HG03108 (cell line): Measurements from ENCODE around the gene PSMD13.

Source experiments
- ATAC-seq: cut with Tn5 transposase; IDR thresholded peaks from one replicate; pipeline ENCODE4 v1.9.1; 2021; ENCODE audit warnings: moderate library complexity; ENCODE audit not compliant: unreplicated experiment

The PSMD13 gene

GRCh38 chr11:203945-204586, 32.7 kb upstream of the PSMD13 start:
- ATAC-seq: no peak

DNA sequence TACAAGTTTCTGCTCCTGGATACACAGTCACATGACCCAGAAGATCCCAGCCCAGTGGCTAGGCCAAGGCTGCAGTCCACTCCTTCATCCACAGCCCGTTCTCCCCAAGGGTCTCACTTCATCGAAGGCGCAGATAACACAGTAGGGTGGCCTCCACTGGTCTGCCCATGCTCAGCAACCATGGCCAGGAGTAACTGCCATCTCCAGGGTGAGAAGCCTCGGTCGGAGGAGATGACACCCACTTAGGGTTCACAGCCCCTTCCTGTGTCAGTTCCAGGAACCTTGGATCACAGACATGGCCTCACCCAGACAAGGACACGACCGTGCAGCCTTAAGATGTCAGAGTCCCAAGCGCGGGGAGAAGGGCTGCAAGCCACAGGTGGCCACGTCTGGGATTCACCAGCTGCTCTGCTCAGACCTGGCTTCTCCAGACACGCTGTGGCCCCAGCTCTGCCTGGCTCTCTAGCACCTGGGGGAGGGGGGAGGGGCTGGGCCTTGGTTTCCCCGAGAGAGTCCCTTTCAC, 32.1 kb upstream of the PSMD13 start:
- no peak for ATAC-seq

- no peak for ATAC-seq
Measured at GRCh38 chr11:205221-206001, 31.4 kb upstream of the PSMD13 start.

DNA sequence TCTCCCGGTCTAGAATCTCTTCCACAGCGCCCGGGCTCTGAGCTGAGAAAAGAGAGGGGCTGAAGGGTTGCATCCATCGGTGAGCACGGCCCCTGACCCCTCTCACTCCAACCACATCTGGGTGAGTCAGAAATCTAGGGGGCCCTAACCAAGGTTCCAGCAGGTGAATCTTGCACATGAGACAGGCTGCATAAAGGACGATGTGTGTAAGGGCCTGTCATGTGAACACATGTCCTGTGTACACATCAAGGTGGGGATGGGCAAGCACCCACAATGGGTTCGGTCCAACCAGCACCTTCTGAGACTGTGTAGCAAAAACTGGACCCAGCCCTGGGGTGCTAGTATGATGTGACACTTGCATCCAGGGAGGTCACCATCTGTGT, 30.8 kb upstream of the PSMD13 start:
- ATAC-seq: no peak

GRCh38 chr11:206526-207207, 30.1 kb upstream of the PSMD13 start:
- no peak for ATAC-seq

DNA sequence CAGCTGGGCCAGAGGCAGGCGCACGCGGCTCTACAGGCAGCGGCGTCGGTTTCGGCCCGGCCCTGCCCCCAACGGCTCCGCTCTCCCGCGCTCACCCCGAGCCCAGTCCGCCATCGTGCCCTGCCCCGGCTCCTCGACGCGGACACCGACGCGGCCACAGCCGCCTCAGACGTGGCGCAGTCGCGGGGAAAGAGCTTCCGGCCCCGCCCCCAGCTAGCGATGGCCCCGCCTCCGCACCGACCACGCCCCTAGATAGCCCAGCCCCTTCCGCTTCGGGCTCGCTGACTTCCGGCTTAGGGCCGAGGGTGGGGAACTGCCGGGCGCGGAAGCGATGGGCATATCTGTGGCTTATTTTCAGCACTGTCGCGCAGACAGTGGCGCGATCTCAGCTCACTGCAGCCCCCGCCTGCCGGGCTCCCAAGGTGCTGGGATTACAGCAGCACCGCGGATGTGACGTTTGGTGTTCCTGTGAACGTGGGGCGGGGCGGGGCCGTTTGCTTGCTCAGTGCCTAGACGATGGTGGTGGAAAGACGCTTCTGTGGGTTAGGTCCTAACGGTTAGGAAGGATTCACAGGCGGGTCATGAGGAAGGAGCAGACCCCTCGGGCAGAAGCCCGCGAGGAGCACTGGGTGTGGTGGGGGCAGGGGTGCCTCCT, 29.4 kb upstream of the PSMD13 start, which contains the start of the genes BET1L and RIC8A:
BET1L (minus strand) TSS at position 192 of the 655 bp plus-strand sequence; CDS start at position 114, 78 bp downstream.
RIC8A (plus strand) TSS at position 501 of the 655 bp plus-strand sequence. CDS start 1,147 bp downstream, outside the sequence.
- ATAC-seq: peak; percentile 71

DNA sequence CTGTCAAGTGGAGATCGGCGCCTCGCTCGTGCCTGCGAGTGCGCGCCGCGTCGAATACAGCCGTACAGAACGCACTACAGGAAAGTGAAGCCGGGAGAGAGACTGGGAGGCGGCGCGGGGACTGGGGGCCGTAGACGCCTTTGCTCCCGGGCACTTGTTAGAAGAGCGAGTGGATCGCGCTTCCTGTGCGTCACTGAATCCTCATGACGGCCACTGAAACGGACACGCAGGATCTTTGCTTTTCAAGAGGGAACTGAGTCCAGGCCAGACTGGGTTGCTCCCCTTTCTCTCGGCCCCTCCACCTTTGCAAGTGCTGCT, 29.0 kb upstream of the PSMD13 start:
- no peak for ATAC-seq

DNA sequence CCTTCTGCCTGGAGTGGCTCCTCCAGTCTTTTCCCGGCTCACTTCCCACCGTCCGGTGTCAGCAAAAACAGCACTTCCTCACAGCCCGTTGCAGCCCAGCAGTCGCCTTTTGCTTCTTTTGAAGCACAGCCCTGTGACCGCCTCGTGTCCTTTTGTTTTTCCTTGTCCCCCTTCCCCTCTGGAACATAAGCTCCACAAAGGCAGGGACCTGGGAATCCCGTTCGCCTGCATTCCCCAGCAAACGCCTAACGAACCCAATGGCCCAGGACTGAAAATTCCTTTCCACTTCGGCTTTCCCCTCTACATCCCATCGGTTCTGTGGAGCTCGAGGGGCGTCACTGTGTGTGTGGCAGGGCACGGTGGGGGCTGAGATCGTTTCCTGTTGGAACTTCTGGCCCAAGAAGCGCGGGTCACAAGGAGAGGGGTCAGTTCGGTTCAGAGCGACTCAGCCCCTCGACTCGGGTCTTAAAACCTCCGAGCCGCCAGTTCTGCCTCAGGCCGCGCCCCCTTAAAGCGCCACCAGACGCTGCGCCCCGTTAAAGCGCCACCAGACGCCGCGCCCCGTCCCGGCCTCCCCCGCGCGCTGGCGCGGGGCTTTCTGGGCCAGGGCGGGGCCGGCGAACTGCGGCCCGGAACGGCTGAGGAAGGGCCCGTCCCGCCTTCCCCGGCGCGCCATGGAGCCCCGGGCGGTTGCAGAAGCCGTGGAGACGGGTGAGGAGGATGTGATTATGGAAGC, 28.4 kb upstream of the PSMD13 start:
- ATAC-seq: peak; percentile 35

DNA sequence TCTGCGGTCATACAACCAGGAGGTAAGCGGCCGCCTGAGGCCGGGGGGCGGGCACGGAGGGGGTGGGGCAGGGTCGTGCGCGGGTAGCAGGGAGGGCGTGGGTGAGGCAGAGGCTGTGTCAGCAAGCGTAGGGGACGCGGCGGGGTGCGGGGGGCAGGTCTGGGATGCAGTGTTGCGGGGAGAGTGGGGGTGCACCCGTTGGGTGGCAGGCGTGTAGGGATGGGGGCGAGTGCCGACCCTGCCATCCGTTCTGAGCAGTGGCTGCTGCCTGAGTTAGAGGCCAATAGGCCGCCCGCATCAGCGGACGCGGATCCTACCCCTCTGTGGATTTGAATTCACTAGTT, 27.9 kb upstream of the PSMD13 start:
- no peak for ATAC-seq

GRCh38 chr11:209275-210121, 27.3 kb upstream of the PSMD13 start:
- ATAC-seq: no peak

DNA sequence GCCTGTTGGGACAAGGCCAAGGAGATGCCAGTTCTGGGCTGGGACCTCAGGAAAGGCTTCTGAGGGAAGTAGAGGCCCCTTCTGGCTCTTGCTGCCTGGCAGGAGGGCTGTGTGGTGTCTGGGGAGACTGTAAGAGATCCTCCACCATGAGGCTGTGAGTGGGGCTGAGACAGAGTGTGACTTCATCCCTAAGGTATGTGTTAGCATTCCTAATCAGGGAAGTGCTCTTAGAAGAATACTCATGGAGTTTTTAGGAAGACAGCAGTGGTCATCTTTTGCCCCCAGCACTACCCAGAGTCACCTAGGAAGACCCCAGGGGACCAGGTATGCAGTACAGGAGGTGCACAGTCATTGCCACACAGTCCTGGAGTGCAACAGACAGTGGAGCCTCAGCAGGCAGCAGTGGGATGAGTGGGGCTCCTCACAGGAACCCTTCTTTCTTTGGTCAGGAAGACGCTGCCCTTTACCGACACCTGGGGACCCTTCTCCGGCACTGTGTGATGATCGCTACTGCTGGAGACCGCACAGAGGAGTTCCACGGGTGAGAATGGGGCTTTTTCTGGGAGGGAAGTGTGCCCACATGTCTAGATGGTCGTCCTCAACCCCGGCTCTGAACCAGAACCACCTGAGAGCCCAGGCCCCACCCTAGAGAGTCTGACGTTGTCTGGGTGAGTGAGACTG, 26.5 kb upstream of the PSMD13 start:
- no peak for ATAC-seq

GRCh38 chr11:210803-211180, 26.0 kb upstream of the PSMD13 start:
- ATAC-seq: no peak

DNA sequence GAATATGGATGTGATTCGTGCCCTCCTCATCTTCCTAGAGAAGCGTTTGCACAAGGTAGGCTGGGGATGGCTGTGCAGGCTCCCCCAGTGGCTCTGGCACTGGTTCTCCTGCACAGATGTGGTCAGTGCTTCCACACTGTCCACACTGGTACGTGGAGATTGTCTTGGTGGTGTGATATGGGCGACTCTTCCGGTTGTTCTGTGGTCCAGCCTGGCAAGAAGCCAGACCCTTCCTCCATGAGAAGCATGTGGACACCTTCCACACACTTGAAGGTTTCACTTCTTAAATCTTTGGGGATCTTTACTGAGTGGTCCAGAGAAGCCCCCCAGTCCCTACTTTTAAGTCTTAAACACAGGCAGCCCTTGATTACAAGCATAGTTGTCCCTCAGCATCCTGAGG, 25.5 kb upstream of the PSMD13 start:
- no peak for ATAC-seq

DNA sequence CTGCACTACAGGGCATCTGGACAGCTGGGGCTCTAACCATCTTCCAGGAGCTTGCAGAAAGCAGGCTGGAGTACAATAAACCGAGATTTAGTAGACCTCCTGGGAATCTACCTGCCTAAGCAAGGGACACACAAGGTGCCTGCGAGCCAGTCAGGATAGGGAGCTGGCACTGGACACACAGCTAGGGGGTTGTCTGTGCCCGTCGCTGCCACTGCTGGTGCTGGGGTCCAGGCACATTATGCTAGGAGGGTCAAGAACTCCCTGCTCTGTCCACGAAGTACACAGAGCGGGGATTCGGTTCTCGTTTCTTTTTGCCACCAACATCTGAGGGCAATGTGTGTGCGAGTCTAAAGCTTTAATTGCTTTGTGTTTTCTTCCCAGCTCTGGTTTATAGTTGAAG, 25.0 kb upstream of the PSMD13 start:
- ATAC-seq: no peak

- no peak for ATAC-seq
Measured at GRCh38 chr11:212150-213100, 24.4 kb upstream of the PSMD13 start.

GRCh38 chr11:213111-213510, 23.7 kb upstream of the PSMD13 start:
- no peak for ATAC-seq

DNA sequence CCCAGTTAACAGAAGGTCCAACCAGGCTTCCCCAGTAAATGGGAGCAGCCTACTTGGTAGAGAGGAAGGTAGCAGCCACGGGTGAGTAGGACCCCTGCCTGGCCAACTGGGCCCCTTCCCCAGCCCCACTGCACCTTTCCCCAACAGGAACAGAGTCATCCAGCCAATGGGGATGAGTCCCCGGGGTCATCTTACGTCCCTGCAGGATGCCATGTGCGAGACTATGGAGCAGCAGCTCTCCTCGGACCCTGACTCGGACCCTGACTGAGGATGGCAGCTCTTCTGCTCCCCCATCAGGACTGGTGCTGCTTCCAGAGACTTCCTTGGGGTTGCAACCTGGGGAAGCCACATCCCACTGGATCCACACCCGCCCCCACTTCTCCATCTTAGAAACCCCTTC, 22.7 kb upstream of the PSMD13 start:
- ATAC-seq: no peak

- no peak for ATAC-seq
Measured at GRCh38 chr11:215581-216037, 21.2 kb upstream of the PSMD13 start.
